Left cardiac atrium (tissue), 4 donors: Measurements from ENCODE around the gene CCDC81. TPM values are rescaled to one million over a fixed set of nuclear protein-coding genes. Genes with fewer than 3 reads are reported as not detected.
A peak's percentile ranks its signal among the peaks of the same experiment; 100 is the strongest.
"Not testable (repeated sequence)": the region's sequence is repeated elsewhere in the genome, so short reads cannot be mapped to it uniquely, and the experiment has no call there.

Experiments
- ATAC-seq, 2 donors: fragments of 200-7000 bp; cut with Tn5 transposase; one replicate each; pipeline ENCODE4 v1.9.1; 2020; ENCODE audit warnings: mild to moderate bottlenecking in 2 of 2, moderate library complexity in 2 of 2
- DNase-seq: peaks from one replicate; pipeline ENCODE4 v3.0.0-alpha.2; 2020
- intact Hi-C, 2 donors: fragments of 100-400 bp; cut with DNase I; formaldehyde crosslinking; loops; one replicate each; pipeline versions ENCODE4 v1.14.1 to v1.15.1; 2022 to 2023
- long read RNA-seq: library from polyadenylated mRNA; unstranded; transcript quantifications from one replicate; pipeline ENCODE4 v2.0.0, GENCODE V29; 2021
- total RNA-seq, 2 donors: library from RNA; stranded (reverse); fragmentation: NEBNext Ultra II Directional; extraction: Animal tissue kit (Norgen Biotek cat#: 25700); gene quantifications; one replicate each; pipeline ENCODE4 v1.2.1, GENCODE V29; 2021
- donor health status: DM: no; HTN: yes; CAD: no.
- donor health status: DM: no; HTN: yes; CAD: no; lungs with severe emphysema.
- donor health status: DM: yes; HTN: yes; CAD: no.
- donor health status: Dilated cardiomyopathy.

The CCDC81 gene
- total RNA-seq, result under 1 TPM; 0.47 to 0.65 TPM
- long read RNA-seq, result 0 reads

GRCh38 chr11:86374586-86374985 is at the start of gene CCDC81:
Gene CCDC81, plus strand, starts transcription at chr11:86374887. Its CDS starts 277 bp downstream, at chr11:86375164.
- intact Hi-C loops, result no loop called here
- peak; percentile 31 for DNase-seq
- peak; percentile 34 to 64 for ATAC-seq

DNA sequence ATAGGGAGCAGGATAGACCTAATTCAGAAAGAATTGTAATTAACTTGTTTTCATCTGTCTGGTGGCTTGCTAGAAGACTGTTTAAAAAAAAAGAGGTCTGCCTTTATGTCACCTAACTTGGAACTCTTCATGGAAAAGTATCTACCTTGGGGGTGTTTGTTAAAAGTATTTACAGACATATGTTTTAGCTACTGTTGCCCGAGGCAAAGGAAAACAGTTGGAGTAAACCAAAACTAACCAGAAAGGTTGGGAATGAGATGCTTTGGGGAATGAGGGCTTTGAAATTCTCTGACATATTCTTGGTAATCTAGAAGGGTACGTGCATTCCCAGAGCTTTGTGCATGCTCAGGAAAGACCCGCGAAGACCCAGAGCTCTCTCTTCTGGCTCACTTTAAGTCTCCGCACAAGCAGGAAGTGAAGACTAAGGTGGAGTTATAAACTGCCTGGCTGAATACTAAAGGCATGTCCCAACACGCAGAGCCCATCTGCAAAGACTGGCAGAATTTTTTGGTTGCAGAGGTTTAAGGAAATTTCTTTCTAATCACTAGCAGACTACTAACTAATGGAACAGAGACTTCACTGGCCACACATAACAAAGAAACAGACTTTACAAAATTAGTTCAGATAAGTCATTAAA is 39.4 kb upstream of the CCDC81 start:
- no peak for ATAC-seq
- no peak for DNase-seq

GRCh38 chr11:86337227-86337626 is 37.5 kb upstream of the CCDC81 start:
- ATAC-seq (no peak), DNase-seq (no peak)
- intact Hi-C loops, result no loop called here

More for the DNA sequence above, 39.4 kb upstream of the CCDC81 start:
- intact Hi-C loops, result no loop called here

- DNase-seq, result no peak
- no peak for ATAC-seq
- intact Hi-C loops, result no loop called here
Observed at GRCh38 chr11:86341382-86341781, 33.3 kb upstream of the CCDC81 start.

DNA sequence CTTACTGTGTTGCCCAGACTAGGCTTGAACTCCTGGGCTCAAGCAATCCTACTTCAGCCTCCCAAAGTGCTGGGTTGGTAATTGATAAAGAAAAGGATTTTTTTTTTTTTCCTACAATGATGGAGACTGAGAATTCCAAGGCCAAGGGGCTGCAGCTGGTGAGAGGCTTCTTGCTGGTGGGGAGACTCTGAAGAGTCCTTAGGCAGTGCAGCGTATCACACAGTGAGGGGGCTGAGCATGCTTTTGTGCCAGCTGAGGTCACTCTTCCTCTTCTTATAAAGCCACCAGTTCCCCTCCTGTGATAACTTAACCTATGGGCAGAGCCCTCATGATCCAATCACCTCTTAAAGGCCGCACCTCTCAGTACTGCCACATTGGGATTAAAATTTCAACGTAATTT is 28.2 kb upstream of the CCDC81 start:
- intact Hi-C loops, result no loop called here
- ATAC-seq (no peak), DNase-seq (no peak)

DNA sequence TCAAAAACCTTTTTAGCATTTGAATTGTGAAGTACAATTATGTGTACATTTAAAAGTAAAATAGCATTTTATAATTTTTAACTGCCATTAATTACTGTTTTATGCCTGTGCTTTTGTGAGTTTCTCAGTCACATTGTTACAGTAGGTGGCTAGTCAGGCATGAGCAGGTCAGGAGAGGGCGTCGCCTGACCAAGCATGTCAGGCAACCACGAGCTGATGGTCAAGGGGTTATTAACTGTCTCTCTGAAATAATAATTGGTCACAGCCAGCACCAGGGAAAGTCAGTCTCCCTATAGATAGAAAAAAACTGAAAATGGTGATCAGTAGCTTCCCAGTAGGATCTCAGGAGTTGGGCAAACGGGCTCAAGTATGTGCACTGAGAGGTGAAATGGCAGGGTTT is 19.4 kb upstream of the CCDC81 start:
- no peak for ATAC-seq
- no peak for DNase-seq
- intact Hi-C loops, result no loop called here

- DNase-seq, intact Hi-C loops: not testable (repeated sequence)
Observed at GRCh38 chr11:86357412-86357811, 17.3 kb upstream of the CCDC81 start.

DNA sequence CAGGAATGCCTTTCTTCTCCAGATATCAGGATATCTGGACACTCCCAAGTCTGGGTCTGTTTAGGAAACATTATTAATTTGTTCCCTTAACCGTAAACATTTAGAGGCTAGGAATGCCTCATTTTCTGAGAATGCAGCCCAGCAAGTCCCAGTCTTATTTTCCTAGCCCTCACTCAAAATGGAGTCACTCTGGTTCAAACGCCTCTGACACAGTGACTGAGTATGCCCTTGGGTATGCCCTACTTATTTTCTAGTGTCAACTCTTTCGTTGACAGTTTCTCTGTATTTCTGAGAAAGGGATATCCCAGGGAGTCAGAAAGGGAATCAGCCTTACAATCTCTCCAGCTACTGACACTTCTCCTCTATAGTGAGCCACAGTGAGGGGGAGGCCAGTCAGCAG is 16.0 kb upstream of the CCDC81 start:
- intact Hi-C loops, result no loop called here
- no peak for DNase-seq

More at GRCh38 chr11:86357412-86357811, 17.3 kb upstream of the CCDC81 start:
- ATAC-seq, result not testable (repeated sequence)

GRCh38 chr11:86360775-86361395 is 13.8 kb upstream of the CCDC81 start:
- DNase-seq, result no peak
- ATAC-seq, result no peak
- intact Hi-C loops, result no loop called here

More for the DNA sequence above, 16.0 kb upstream of the CCDC81 start:
- ATAC-seq, result no peak

DNA sequence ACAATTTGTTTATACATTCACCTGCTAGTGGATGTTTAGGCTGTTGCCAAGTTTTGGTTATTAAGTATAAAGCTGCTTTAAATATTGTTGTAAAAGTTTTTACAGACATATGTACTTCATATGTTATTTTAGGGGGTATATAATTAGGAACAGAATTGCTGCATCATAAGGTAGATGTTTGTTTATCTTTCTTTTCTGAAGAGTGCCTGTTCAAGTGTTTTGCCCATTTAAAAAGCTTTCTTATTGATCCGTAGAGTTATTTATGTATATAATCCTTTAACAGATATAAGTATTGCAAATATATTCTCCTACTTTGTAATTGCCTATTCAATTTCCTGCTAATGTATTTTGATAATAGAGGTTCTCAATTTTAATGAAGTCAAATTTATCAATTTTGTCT is 11.3 kb upstream of the CCDC81 start:
- intact Hi-C loops, result no loop called here

DNA sequence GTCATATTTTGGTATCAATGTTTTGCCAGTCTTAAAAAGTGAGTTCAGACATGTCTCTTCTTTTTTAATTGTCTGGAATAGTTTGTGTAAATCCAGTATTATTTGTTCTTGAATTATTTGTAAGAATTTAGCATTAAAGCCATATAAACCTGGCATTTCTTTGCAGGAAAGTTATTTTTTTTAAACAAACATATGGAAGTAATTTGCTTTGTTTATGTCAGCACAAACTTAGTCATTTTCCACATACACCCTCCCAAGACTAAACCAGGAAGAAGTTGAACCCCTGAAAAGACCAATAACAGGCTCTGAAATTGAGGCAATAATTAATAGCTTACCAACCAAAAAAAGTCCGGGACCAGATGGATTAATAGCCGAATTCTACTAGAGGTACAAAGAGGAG is 9.1 kb upstream of the CCDC81 start:
- ATAC-seq, result no peak
- DNase-seq, result no peak
- intact Hi-C loops, result no loop called here

More for the DNA sequence above, 11.3 kb upstream of the CCDC81 start:
- no peak for DNase-seq
- ATAC-seq, result no peak

GRCh38 chr11:86369668-86370067 is 5.0 kb upstream of the CCDC81 start:
- intact Hi-C loops, result no loop called here
- no peak for DNase-seq

DNA sequence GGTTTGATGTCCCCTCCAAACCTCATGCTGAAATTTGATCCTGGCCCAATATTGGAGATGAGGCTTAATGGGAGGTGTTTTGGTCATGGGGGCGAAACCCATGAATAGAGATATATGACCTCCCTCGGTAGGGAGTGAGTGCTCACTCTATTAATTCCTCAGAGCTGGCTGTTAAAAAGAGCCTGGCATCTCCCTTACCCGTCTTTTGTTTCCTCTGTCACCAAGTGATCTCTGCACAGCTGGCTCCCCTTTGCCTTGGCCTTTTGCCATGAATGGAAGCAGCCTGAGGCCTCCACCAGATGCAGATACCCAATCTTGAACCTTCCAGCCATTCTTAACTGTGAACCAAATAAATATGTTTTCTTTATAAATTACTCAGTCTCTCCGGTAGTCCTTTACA is 4.5 kb upstream of the CCDC81 start:
- no peak for ATAC-seq
- DNase-seq, result no peak
- intact Hi-C loops, result no loop called here

More at GRCh38 chr11:86369668-86370067, 5.0 kb upstream of the CCDC81 start:
- no peak for ATAC-seq

GRCh38 chr11:86370922-86371594 is 3.6 kb upstream of the CCDC81 start:
- ATAC-seq, result no peak
- intact Hi-C loops, result no loop called here
- no peak for DNase-seq

DNA sequence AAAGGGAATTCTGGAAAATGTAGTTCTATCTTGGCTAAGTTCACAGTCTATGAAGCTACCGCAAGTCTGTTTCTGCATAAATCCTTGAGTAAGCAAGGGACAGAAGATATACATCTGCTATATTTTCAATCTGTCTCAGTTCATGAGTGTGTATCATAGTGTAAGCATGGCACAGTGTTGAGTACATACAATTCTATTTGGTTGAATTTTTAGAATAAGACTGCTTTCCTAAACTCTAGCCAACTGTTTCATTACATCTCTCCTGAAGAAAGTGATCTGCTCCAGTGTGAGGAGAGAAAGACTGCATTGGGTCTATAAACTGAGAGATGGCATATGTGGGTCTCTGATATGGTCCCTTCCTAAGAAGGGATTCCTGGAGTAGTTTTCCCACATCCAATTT is 2.6 kb upstream of the CCDC81 start:
- ATAC-seq, result no peak
- intact Hi-C loops, result no loop called here
- DNase-seq, result no peak

GRCh38 chr11:86372586-86372985 is 2.1 kb upstream of the CCDC81 start:
- intact Hi-C loops, result no loop called here
- ATAC-seq (no peak), DNase-seq (no peak)

GRCh38 chr11:86374069-86374468 is 618 bp upstream of the CCDC81 start:
- DNase-seq, result no peak
- peak in 1 of 2 donors; percentile 15 for ATAC-seq
- intact Hi-C loops, result no loop called here

DNA sequence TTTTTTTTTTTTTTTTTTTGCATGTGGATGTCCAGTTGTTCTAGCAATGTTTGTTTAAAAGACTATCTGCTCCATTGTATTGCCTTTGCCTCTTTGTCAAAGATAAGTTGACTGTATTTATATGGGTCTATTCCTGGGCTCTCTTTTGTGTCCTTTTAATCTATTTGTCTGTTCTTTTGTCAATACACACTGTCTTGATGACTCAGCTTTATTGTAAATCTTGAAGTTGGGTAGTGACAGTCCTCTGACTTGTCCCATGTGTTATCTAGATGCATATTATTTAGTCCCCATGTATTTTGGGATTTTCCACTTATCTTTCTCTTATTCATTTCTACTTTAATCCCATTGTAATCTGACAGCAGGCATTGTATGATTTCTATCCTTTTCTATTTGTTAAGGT is 3.3 kb downstream of the CCDC81 start:
- DNase-seq, result no peak
- no peak for ATAC-seq
- intact Hi-C loops, result no loop called here

DNA sequence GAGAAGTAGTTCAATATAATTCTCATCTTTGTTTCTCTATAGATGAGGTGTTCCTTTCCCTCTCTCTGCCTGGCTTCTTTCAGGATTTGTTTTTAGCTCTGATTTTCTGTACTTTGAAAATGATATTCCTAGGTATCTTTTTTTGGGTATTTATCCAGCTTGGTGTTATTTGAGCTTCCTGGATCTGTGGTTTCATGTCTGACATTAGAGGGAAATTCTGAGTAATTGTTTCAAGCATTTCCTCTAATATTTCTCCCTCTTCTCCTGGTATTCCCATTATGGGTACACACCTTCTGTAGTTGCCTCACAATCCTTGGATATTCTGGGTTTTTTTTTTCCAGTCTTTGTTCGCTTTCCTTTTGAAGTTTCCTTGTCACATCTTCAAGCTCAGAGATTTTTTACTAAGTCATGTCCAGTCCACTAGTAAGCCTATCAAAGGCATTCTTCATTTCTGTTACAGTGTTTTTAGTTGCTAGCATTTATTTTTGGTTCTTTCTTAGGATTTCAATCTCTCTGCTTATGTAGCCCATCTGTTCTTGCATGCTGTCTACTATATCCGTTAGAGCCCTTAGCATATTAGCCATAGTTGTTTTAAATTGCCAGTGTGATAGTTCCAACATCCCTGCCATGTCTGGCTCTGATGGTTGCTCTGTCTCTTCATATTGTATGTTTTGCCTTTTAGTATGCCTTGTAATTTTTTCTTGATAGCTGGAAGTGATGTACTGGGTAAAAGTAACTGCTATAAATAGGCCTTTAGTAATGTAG is 5.8 kb downstream of the CCDC81 start:
- intact Hi-C loops, result no loop called here
- DNase-seq, result no peak
- no peak for ATAC-seq
